Measurements from ENCODE around the gene MYBBP1A.
A peak's percentile ranks its signal among the peaks of the same experiment; 100 is the strongest.

DNA sequence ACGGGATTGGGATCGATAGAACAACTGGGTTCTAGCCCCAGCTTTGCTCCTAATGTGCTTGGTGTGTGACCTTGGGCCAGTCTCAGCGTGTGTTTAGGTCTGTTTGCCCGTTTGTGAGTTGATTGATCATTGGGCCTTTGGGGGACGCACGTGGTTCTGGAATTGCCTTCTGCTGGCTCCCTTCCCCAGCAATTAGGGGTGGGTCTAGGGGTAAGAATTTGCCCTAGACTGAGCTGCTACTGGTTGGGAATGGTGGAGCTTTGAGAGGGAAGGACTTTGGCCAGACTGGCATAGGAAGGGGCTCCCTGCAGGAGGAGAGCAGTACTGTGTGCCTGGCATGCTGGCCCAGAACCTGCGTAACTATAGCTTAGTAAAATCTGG lies 55.0 kb downstream of the MYBBP1A start:
- TF ChIP-seq, protein P1, sequence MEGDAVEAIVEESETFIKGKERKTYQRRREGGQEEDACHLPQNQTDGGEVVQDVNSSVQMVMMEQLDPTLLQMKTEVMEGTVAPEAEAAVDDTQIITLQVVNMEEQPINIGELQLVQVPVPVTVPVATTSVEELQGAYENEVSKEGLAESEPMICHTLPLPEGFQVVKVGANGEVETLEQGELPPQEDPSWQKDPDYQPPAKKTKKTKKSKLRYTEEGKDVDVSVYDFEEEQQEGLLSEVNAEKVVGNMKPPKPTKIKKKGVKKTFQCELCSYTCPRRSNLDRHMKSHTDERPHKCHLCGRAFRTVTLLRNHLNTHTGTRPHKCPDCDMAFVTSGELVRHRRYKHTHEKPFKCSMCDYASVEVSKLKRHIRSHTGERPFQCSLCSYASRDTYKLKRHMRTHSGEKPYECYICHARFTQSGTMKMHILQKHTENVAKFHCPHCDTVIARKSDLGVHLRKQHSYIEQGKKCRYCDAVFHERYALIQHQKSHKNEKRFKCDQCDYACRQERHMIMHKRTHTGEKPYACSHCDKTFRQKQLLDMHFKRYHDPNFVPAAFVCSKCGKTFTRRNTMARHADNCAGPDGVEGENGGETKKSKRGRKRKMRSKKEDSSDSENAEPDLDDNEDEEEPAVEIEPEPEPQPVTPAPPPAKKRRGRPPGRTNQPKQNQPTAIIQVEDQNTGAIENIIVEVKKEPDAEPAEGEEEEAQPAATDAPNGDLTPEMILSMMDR (IDR thresholded peaks at IDR 0.05 in 8 of 11, conservative IDR thresholded peaks at IDR 0.05 in 3 of 11), result peak in 2 of 11 experiments; percentile 6 to 15
- TF ChIP-seq POLR2A (IDR thresholded peaks at IDR 0.05), result no peak
